Measurements from ENCODE around the gene LYZL1. TPM values are rescaled to one million over a fixed set of nuclear protein-coding genes. Genes with fewer than 3 reads are reported as not detected.

The LYZL1 gene
- total and polyA plus RNA-seq, 9 of the 15 experiments (the other 6 are each of a cell fraction or from before 2014, with no cell fraction given) = not detected

DNA sequence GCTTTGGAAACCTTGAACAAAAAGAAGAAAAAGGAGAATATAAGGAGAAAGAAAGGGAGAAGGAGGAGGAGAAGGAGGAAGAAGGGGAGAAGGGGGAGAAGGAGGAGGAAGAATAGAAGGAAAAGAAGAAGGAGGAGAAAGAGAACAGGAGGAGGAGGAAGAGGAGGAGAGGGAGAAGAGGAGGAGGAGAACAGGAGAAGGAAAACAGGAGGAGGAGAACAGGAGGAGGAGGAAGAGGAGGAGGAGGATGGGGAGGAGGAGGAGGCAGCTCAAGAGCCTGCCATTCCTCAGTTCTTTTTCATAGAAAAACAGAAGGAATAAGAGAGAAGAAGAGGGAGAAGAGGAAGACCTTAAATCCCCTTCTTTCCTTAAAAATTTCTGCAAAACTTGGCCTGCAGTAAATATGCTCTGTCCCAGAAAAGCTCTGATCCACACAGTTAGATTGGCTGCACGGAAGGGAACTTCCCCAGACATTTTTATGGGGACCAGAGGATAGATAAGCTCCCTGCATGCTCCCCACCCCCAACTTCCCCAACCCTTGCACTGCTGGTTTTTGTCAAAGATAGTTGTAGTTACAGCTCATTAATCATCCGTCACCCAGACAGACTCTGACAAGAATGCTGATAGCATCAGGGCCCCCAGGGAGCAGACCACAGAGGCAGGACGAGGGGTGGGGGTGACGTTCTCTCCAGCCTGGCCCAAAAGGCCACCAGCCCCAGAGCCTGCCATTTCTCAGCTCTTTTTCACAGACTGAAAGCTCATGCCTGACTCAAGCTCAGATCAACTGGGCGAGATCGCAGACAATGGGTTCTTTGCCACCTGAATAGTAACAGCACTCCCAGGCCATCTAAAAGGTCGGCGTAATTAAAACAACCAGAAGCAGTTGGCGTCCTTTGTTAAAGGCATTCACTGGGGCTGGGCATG lies 34.5 kb upstream of the LYZL1 start (continued):
- TF ChIP-seq, protein P1, sequence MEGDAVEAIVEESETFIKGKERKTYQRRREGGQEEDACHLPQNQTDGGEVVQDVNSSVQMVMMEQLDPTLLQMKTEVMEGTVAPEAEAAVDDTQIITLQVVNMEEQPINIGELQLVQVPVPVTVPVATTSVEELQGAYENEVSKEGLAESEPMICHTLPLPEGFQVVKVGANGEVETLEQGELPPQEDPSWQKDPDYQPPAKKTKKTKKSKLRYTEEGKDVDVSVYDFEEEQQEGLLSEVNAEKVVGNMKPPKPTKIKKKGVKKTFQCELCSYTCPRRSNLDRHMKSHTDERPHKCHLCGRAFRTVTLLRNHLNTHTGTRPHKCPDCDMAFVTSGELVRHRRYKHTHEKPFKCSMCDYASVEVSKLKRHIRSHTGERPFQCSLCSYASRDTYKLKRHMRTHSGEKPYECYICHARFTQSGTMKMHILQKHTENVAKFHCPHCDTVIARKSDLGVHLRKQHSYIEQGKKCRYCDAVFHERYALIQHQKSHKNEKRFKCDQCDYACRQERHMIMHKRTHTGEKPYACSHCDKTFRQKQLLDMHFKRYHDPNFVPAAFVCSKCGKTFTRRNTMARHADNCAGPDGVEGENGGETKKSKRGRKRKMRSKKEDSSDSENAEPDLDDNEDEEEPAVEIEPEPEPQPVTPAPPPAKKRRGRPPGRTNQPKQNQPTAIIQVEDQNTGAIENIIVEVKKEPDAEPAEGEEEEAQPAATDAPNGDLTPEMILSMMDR (IDR thresholded peaks at IDR 0.05 in 2 of 3, conservative IDR thresholded peaks at IDR 0.05 in 1 of 3; ENCODE audit: insufficient read depth in 2 of 3, low read depth in 1 of 3, low read length in 3 of 3) = no peak
- TF ChIP-seq SIRT6 (IDR thresholded peaks at IDR 0.05; ENCODE audit: low read depth, low read length) (no peak), MTA1 (IDR thresholded peaks at IDR 0.05; ENCODE audit: borderline replicate concordance) (peak; percentile 47; the same call in 1 of the 2 replicates), ZNF57 (CRISPR knock-in tag; IDR thresholded peaks at IDR 0.05) (no peak), MAZ (CRISPR knock-in tag; conservative IDR thresholded peaks at IDR 0.05 in 1 of 2, IDR thresholded peaks at IDR 0.05 in 1 of 2) (peak; percentile 98)

DNA sequence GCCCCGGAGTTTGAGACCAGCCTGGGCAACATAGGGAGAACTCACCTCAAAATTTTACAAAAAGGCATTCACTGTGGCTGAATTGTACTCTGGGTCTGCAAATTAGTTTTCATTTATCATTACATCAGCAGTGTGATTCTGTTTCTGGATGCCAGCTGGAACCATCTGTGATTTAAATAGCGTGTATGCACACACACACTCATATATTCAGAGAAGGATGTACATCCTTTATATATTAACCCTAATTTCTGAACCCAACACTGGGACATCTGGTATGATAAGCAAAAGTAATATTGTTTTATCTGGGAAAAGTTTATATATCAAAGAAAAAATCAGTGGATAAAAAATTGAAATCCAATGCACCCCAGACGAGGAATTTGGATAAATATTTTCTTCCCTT lies 33.8 kb upstream of the LYZL1 start:
- POLR2A ChIA-PET = interaction anchor here (1.0 kb wide), 1 partner anchor 8 kb away, joined by 5 read pairs; no protein-coding TSS in a partner anchor
- DNase-seq (ENCODE audit: extremely low read depth in 1 of 4, low spot score in 3 of 4) (no peak), FAIRE-seq (no peak), ATAC-seq (no peak)
- H3K27me3 ChIP-seq (ENCODE audit: control insufficient read depth in 2 of 2, insufficient read depth in 2 of 2, low read length in 2 of 2) = peaks cover 0 to 18% of the 10 kb centered on the region in 2 experiments; a peak in 2 of 5 replicates
- H3K9ac ChIP-seq (ENCODE audit: insufficient read depth in 1 of 2, low read depth in 2 of 2, low read length in 2 of 2) = no peak overlapping the region
- BruUV-seq (replicated peaks) = no TSS peak
- no peaks in the 10 kb centered on the region for H3K9me3 ChIP-seq (replicated peaks; ENCODE audit: control insufficient read depth, insufficient read depth, low read depth, low read length)
- intact Hi-C loops (cut with micrococcal nuclease) = no loop called here
- no peaks in the 10 kb centered on the region for H4K20me1 ChIP-seq (replicated peaks; ENCODE audit: control insufficient read depth, insufficient read depth, low read length)
- no peaks in the 10 kb centered on the region for H3K9me1 ChIP-seq (ENCODE audit: control insufficient read depth, insufficient read depth, low read length)
- CTCF ChIA-PET (ENCODE audit: low intra/inter-chr PET ratio) = no interaction called here
- WGBS (ENCODE audit: insufficient coverage, low coverage, missing lambda C conversion rate) = 14% methylated on average over 3 of the region's 3 CpGs
- H3K4me3 ChIP-seq = no peak overlapping the region
- no peaks in the 10 kb centered on the region for H3K36me3 ChIP-seq (ENCODE audit: control insufficient read depth, insufficient read depth, low read length)
- H3K79me2 ChIP-seq (ENCODE audit: control insufficient read depth, insufficient read depth, low read length) = no peaks in the 10 kb centered on the region
- peaks cover 10 to 39% of the 10 kb centered on the region in 2 experiments for H3K4me1 ChIP-seq (replicated peaks in 1 of 2; ENCODE audit: control insufficient read depth in 2 of 2, insufficient read depth in 2 of 2, low read length in 2 of 2)
- in situ Hi-C loops (cut with MboI) = no loop called here
- no peak overlapping the region for H3K27ac ChIP-seq (ENCODE audit: extremely low read depth, low read depth, low read length)
- no peak overlapping the region for H2AFZ ChIP-seq (ENCODE audit: low read depth, low read length)
- no peak overlapping the region for H3K4me2 ChIP-seq (ENCODE audit: insufficient read depth, low read length)
- TF ChIP-seq ZNF212 (CRISPR knock-in tag; IDR thresholded peaks at IDR 0.05) (no peak), CBX3 (IDR thresholded peaks at IDR 0.05; ENCODE audit: borderline replicate concordance in 1 of 2, low read length in 2 of 2) (no peak), WHSC1 (IDR thresholded peaks at IDR 0.05; ENCODE audit: low read length) (no peak), TSC22D4 (tag; IDR thresholded peaks at IDR 0.05) (no peak), EGR1 (conservative IDR thresholded peaks at IDR 0.05) (no peak), MYC (IDR thresholded peaks at IDR 0.05; ENCODE audit: low read depth, low read length) (no peak), MYC (CRISPR knock-in tag; IDR thresholded peaks at IDR 0.05; ENCODE audit: borderline replicate concordance, low read depth) (no peak), KLF6 (CRISPR knock-in tag; IDR thresholded peaks at IDR 0.05; ENCODE audit: borderline replicate concordance) (no peak), NCOR1 (IDR thresholded peaks at IDR 0.05) (no peak), DDX20 (tag; IDR thresholded peaks at IDR 0.05; ENCODE audit: low read depth) (no peak), NFE2L1 (tag; IDR thresholded peaks at IDR 0.05; ENCODE audit: borderline replicate concordance, low read depth) (no peak), ZNF780A (CRISPR knock-in tag; IDR thresholded peaks at IDR 0.05) (no peak)
- TF ChIP-seq, protein P2, sequence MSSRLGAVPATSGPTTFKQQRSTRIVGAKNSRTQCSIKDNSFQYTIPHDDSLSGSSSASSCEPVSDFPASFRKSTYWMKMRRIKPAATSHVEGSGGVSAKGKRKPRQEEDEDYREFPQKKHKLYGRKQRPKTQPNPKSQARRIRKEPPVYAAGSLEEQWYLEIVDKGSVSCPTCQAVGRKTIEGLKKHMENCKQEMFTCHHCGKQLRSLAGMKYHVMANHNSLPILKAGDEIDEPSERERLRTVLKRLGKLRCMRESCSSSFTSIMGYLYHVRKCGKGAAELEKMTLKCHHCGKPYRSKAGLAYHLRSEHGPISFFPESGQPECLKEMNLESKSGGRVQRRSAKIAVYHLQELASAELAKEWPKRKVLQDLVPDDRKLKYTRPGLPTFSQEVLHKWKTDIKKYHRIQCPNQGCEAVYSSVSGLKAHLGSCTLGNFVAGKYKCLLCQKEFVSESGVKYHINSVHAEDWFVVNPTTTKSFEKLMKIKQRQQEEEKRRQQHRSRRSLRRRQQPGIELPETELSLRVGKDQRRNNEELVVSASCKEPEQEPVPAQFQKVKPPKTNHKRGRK (tag; IDR thresholded peaks at IDR 0.05) = no peak
